H1 (cell line): ENCODE results near the gene VSTM4. TPM values are rescaled to one million over a fixed set of nuclear protein-coding genes. Genes with fewer than 3 reads are reported as not detected.

ENCODE experiments used
- ASH2L ChIP-seq: fragments of 200-600, 300-600 bp; sonication (generic); IDR thresholded peaks from one replicate; pipeline ENCODE4 v1.7.1; 2017; ENCODE audit warnings: low read length
- EP300 ChIP-seq, 2 experiments: IDR thresholded peaks; 1 replicate in 1 of 2; 2 replicates in 1 of 2; pipeline ENCODE4 v1.6.1; 2011 to 2012; ENCODE audit warnings: low read depth in 2 of 2, low read length in 2 of 2, mild to moderate bottlenecking in 2 of 2, borderline replicate concordance in 1 of 2, inconsistent platforms in 1 of 2, moderate library complexity in 1 of 2
- EZH2 ChIP-seq: fragments of 200-600 bp; sonication (generic); IDR thresholded peaks from 2 replicates; pipeline ENCODE4 v1.7.1; 2012; ENCODE audit warnings: low read depth, mild to moderate bottlenecking, moderate library complexity, low read length, inconsistent platforms; ENCODE audit not compliant: severe bottlenecking
- HDAC2 ChIP-seq, 2 experiments: fragments of 300-600 bp in 1 of 2; sonication (generic) in 1 of 2; IDR thresholded peaks; 2 replicates each; pipeline ENCODE4 v1.6.1; 2011 to 2012; ENCODE audit warnings: low read depth in 2 of 2, low read length in 2 of 2, mild to moderate bottlenecking in 2 of 2, moderate library complexity in 2 of 2, borderline replicate concordance in 1 of 2, inconsistent platforms in 1 of 2
- NRF1 ChIP-seq: IDR thresholded peaks from 2 replicates; pipeline ENCODE4 v1.6.1; 2011; ENCODE audit warnings: mild to moderate bottlenecking, low read depth, low read length, improper control_type of control experiment
- polyA plus RNA-seq, 7 experiments: library from polyadenylated mRNA; depleted of rRNA in 3 of 7; stranded (reverse) in 5 of 7; unstranded in 2 of 7; fragments of >200 nt in 5 of 7; fragments of 200-250 nt in 2 of 7; gene quantifications; 1 replicate in 5 of 7; 2 replicates in 1 of 7; 4 replicates in 1 of 7; pipeline versions ENCODE4 v1.2.1 to v1.2.3, GENCODE V29; 2011 to 2013; ENCODE audit warnings: missing spikeins in 2 of 7, mixed read lengths in 2 of 7
- total RNA-seq: library from RNA; stranded (reverse); fragmentation: NEBNext Ultra II Directional; extraction: Animal tissue kit (Norgen Biotek cat#: 25700); gene quantifications from 2 replicates; pipeline ENCODE4 v1.2.1, GENCODE V29; 2021
- TF ChIP-seq, protein P1 (sequence below): fragments of 300-600 bp; sonication (generic); IDR thresholded peaks from 2 replicates; pipeline ENCODE4 v1.7.1; 2012; ENCODE audit warnings: low read length, moderate library complexity, mild to moderate bottlenecking, inconsistent platforms; ENCODE audit not compliant: insufficient replicate concordance

Gene VSTM4
- total and polyA plus RNA-seq, 2 of the 8 experiments (the other 6 are each of a cell fraction or from before 2014, with no cell fraction given), result 0.48 to 0.73 TPM

- TF ChIP-seq EP300 (IDR thresholded peaks at IDR 0.05; ENCODE audit: borderline replicate concordance in 1 of 2, low read depth in 2 of 2, low read length in 2 of 2) (no peak), EZH2 (no peak), NRF1 (no peak), ASH2L (no peak), HDAC2 (IDR thresholded peaks at IDR 0.05; ENCODE audit: borderline replicate concordance in 1 of 2, low read depth in 2 of 2, low read length in 2 of 2) (no peak)
- TF ChIP-seq, protein P1, sequence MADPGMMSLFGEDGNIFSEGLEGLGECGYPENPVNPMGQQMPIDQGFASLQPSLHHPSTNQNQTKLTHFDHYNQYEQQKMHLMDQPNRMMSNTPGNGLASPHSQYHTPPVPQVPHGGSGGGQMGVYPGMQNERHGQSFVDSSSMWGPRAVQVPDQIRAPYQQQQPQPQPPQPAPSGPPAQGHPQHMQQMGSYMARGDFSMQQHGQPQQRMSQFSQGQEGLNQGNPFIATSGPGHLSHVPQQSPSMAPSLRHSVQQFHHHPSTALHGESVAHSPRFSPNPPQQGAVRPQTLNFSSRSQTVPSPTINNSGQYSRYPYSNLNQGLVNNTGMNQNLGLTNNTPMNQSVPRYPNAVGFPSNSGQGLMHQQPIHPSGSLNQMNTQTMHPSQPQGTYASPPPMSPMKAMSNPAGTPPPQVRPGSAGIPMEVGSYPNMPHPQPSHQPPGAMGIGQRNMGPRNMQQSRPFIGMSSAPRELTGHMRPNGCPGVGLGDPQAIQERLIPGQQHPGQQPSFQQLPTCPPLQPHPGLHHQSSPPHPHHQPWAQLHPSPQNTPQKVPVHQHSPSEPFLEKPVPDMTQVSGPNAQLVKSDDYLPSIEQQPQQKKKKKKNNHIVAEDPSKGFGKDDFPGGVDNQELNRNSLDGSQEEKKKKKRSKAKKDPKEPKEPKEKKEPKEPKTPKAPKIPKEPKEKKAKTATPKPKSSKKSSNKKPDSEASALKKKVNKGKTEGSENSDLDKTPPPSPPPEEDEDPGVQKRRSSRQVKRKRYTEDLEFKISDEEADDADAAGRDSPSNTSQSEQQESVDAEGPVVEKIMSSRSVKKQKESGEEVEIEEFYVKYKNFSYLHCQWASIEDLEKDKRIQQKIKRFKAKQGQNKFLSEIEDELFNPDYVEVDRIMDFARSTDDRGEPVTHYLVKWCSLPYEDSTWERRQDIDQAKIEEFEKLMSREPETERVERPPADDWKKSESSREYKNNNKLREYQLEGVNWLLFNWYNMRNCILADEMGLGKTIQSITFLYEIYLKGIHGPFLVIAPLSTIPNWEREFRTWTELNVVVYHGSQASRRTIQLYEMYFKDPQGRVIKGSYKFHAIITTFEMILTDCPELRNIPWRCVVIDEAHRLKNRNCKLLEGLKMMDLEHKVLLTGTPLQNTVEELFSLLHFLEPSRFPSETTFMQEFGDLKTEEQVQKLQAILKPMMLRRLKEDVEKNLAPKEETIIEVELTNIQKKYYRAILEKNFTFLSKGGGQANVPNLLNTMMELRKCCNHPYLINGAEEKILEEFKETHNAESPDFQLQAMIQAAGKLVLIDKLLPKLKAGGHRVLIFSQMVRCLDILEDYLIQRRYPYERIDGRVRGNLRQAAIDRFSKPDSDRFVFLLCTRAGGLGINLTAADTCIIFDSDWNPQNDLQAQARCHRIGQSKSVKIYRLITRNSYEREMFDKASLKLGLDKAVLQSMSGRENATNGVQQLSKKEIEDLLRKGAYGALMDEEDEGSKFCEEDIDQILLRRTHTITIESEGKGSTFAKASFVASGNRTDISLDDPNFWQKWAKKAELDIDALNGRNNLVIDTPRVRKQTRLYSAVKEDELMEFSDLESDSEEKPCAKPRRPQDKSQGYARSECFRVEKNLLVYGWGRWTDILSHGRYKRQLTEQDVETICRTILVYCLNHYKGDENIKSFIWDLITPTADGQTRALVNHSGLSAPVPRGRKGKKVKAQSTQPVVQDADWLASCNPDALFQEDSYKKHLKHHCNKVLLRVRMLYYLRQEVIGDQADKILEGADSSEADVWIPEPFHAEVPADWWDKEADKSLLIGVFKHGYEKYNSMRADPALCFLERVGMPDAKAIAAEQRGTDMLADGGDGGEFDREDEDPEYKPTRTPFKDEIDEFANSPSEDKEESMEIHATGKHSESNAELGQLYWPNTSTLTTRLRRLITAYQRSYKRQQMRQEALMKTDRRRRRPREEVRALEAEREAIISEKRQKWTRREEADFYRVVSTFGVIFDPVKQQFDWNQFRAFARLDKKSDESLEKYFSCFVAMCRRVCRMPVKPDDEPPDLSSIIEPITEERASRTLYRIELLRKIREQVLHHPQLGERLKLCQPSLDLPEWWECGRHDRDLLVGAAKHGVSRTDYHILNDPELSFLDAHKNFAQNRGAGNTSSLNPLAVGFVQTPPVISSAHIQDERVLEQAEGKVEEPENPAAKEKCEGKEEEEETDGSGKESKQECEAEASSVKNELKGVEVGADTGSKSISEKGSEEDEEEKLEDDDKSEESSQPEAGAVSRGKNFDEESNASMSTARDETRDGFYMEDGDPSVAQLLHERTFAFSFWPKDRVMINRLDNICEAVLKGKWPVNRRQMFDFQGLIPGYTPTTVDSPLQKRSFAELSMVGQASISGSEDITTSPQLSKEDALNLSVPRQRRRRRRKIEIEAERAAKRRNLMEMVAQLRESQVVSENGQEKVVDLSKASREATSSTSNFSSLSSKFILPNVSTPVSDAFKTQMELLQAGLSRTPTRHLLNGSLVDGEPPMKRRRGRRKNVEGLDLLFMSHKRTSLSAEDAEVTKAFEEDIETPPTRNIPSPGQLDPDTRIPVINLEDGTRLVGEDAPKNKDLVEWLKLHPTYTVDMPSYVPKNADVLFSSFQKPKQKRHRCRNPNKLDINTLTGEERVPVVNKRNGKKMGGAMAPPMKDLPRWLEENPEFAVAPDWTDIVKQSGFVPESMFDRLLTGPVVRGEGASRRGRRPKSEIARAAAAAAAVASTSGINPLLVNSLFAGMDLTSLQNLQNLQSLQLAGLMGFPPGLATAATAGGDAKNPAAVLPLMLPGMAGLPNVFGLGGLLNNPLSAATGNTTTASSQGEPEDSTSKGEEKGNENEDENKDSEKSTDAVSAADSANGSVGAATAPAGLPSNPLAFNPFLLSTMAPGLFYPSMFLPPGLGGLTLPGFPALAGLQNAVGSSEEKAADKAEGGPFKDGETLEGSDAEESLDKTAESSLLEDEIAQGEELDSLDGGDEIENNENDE, result no peak
- TF ChIP-seq, all 59 proteins: peak for 0
Observed at GRCh38 chr10:49109669-49110340, 5.5 kb downstream of the VSTM4 start (continued).
